GM12801 (cell line): ENCODE results near the gene CIAO2B.

Experiments used
- CTCF ChIP-seq: IDR thresholded peaks from one replicate; pipeline ENCODE4 v1.5.1; 2011; ENCODE audit warnings: control low read depth; ENCODE audit not compliant: insufficient read length; ENCODE audit errors: extremely low read depth

CIAO2B gene

GRCh38 chr16:66911112-66911511 is 23.1 kb downstream of the CIAO2B start:
- TF ChIP-seq CTCF = no peak

GRCh38 chr16:66910175-66910940 is 23.8 kb downstream of the CIAO2B start:
- no peak for TF ChIP-seq CTCF

GRCh38 chr16:66908762-66909559 is 25.2 kb downstream of the CIAO2B start:
- no peak for TF ChIP-seq CTCF

- TF ChIP-seq CTCF = no peak
These were observed 26.1 kb downstream of the CIAO2B start for GRCh38 chr16:66908116-66908515.

- TF ChIP-seq CTCF = no peak
These were observed 27.0 kb downstream of the CIAO2B start for GRCh38 chr16:66906916-66907836.

GRCh38 chr16:66905633-66906539 is 28.3 kb downstream of the CIAO2B start:
- no peak for TF ChIP-seq CTCF
